ENCODE measurements around the gene ASIC4.

ASIC4 gene

DNA sequence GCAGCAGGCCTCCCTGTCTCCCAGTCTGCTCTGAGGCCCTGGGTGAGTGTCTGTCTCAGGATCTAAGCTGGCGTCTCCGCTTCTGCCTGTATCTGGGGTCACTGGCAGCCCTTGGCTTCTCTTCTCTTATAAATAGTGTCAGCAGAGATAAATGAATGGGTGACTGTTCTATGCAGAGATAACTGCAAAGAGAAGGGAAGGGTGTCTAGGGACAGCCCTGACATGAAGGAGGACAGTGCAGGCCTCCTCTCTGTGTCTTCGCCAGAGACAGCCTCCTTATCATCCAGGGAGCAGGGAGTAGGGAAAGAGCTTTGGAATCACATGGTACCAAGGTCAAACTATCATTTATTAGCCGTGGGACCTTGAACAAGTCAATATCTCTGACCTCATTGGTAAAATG lies 43.9 kb upstream of the ASIC4 start:
- Histone ChIP-seq H3K9me3 (ENCODE audit: insufficient read depth, low read length) (no peaks in the 10 kb centered on the region), H3F3A (ENCODE audit: insufficient read depth) (no peaks in the 10 kb centered on the region), H3K4me3 (ENCODE audit: insufficient read depth, low read length, poor library complexity, severe bottlenecking) (no peak overlapping the region), H2AFZ (ENCODE audit: low read depth, low read length, severe bottlenecking) (no peak overlapping the region), H4K20me1 (ENCODE audit: low read depth, low read length) (no peaks in the 10 kb centered on the region), H3K79me2 (ENCODE audit: insufficient read depth, low read length) (no peaks in the 10 kb centered on the region), H3K9ac (ENCODE audit: low read length) (no peak overlapping the region), H3K36me3 (ENCODE audit: low read length) (no peaks in the 10 kb centered on the region), H3K27me3 (ENCODE audit: low read length) (no peaks in the 10 kb centered on the region), H3K9me2 (replicated peaks; ENCODE audit: insufficient read depth, low read length) (no peaks in the 10 kb centered on the region), H3K27ac (ENCODE audit: low read depth, low read length) (no peak overlapping the region), H3K4me2 (ENCODE audit: low read depth, low read length, poor library complexity, severe bottlenecking) (no peak overlapping the region)
- TF ChIP-seq, protein P1, sequence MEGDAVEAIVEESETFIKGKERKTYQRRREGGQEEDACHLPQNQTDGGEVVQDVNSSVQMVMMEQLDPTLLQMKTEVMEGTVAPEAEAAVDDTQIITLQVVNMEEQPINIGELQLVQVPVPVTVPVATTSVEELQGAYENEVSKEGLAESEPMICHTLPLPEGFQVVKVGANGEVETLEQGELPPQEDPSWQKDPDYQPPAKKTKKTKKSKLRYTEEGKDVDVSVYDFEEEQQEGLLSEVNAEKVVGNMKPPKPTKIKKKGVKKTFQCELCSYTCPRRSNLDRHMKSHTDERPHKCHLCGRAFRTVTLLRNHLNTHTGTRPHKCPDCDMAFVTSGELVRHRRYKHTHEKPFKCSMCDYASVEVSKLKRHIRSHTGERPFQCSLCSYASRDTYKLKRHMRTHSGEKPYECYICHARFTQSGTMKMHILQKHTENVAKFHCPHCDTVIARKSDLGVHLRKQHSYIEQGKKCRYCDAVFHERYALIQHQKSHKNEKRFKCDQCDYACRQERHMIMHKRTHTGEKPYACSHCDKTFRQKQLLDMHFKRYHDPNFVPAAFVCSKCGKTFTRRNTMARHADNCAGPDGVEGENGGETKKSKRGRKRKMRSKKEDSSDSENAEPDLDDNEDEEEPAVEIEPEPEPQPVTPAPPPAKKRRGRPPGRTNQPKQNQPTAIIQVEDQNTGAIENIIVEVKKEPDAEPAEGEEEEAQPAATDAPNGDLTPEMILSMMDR (IDR thresholded peaks at IDR 0.05; ENCODE audit: insufficient read depth, low read length, poor library complexity, severe bottlenecking): no peak
- no peak for TF ChIP-seq EZH2phosphoT487 (conservative IDR thresholded peaks at IDR 0.05; ENCODE audit: low read length)

DNA sequence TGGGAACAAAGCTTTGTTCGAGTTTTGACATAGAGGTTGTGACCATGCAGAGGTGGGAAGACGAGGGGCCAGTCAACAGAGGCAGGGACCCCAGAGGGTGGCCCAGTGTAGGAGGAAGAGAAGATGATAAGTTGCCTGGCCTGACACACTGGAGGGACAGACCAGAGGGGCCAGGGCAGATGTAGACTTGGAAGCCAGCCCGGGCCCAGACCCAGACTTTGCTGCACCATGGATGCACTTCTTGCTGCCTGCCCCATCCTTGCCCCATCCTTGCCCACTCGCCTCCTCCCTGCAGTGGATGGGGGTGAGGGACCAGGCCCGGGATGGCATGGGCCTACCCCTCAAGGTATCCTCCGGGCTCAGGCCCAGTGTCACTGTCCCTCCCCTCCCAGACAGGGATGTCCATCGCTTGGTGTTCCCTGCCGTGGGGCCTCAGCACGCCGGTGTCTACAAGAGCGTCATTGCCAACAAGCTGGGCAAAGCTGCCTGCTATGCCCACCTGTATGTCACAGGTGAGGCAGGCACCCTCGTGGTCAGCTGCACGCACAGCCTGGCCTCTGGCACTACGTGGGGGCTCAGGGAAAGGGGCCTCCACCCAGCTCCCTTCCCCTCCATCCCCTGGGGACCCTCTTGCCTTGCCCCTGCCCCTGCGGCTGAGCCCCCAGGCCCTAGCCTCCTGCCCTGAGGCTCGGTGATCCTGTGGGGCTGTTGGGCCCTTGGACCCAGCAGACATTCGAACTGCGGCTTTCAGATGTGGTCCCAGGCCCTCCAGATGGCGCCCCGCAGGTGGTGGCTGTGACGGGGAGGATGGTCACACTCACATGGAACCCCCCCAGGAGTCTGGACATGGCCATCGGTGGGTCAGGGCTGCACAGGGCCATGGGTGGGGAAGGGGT lies 42.6 kb upstream of the ASIC4 start:
- no peaks in the 10 kb centered on the region for H3K79me2 ChIP-seq (ENCODE audit: insufficient read depth, low read length)
- no peaks in the 10 kb centered on the region for H3F3A ChIP-seq (ENCODE audit: insufficient read depth)
- no peak for TF ChIP-seq EZH2phosphoT487 (conservative IDR thresholded peaks at IDR 0.05; ENCODE audit: low read length)
- TF ChIP-seq, protein P1 (IDR thresholded peaks at IDR 0.05; ENCODE audit: insufficient read depth, low read length, poor library complexity, severe bottlenecking): no peak
- no peaks in the 10 kb centered on the region for H3K27me3 ChIP-seq (ENCODE audit: low read length)
- H2AFZ ChIP-seq (ENCODE audit: low read depth, low read length, severe bottlenecking): no peak overlapping the region
- H3K9me2 ChIP-seq (replicated peaks; ENCODE audit: insufficient read depth, low read length): no peaks in the 10 kb centered on the region
- H3K4me2 ChIP-seq (ENCODE audit: low read depth, low read length, poor library complexity, severe bottlenecking): no peak overlapping the region
- H3K4me3 ChIP-seq (ENCODE audit: insufficient read depth, low read length, poor library complexity, severe bottlenecking): no peak overlapping the region
- no peaks in the 10 kb centered on the region for H4K20me1 ChIP-seq (ENCODE audit: low read depth, low read length)
- no peaks in the 10 kb centered on the region for H3K36me3 ChIP-seq (ENCODE audit: low read length)
- H3K27ac ChIP-seq (ENCODE audit: low read depth, low read length): no peak overlapping the region
- H3K9me3 ChIP-seq (ENCODE audit: insufficient read depth, low read length): no peaks in the 10 kb centered on the region
- H3K9ac ChIP-seq (ENCODE audit: low read length): no peak overlapping the region

DNA sequence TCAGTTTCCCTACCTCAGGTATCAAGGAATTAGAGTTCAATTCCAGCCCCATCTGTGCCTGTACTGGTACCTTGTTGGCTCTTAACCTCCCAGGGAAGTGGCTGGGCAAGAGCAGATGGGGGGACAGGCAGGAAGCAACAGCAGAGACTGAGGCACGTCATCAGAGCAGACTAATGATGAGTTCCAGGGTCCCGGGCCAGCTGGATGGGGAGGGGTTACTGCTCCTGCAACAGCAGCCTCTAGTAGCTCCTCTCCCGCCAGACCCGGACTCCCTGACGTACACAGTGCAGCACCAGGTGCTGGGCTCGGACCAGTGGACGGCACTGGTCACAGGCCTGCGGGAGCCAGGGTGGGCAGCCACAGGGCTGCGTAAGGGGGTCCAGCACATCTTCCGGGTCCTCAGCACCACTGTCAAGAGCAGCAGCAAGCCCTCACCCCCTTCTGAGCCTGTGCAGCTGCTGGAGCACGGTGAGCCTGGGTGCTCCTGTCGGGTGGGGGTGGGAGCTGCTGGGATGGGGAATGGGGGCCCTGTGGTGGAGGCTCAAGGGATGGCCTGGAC lies 41.6 kb upstream of the ASIC4 start:
- no peak for TF ChIP-seq EZH2phosphoT487 (conservative IDR thresholded peaks at IDR 0.05; ENCODE audit: low read length)
- TF ChIP-seq, protein P1 (IDR thresholded peaks at IDR 0.05; ENCODE audit: insufficient read depth, low read length, poor library complexity, severe bottlenecking): no peak
- no peak overlapping the region for H3K27ac ChIP-seq (ENCODE audit: low read depth, low read length)
- no peak overlapping the region for H3K4me3 ChIP-seq (ENCODE audit: insufficient read depth, low read length, poor library complexity, severe bottlenecking)
- H3K27me3 ChIP-seq (ENCODE audit: low read length): no peaks in the 10 kb centered on the region
- H3F3A ChIP-seq (ENCODE audit: insufficient read depth): no peaks in the 10 kb centered on the region
- H3K9ac ChIP-seq (ENCODE audit: low read length): no peak overlapping the region
- no peaks in the 10 kb centered on the region for H3K79me2 ChIP-seq (ENCODE audit: insufficient read depth, low read length)
- no peak overlapping the region for H3K4me2 ChIP-seq (ENCODE audit: low read depth, low read length, poor library complexity, severe bottlenecking)
- no peaks in the 10 kb centered on the region for H3K9me3 ChIP-seq (ENCODE audit: insufficient read depth, low read length)
- no peaks in the 10 kb centered on the region for H3K36me3 ChIP-seq (ENCODE audit: low read length)
- no peaks in the 10 kb centered on the region for H4K20me1 ChIP-seq (ENCODE audit: low read depth, low read length)
- H2AFZ ChIP-seq (ENCODE audit: low read depth, low read length, severe bottlenecking): no peak overlapping the region
- H3K9me2 ChIP-seq (replicated peaks; ENCODE audit: insufficient read depth, low read length): no peaks in the 10 kb centered on the region
